Gastroesophageal sphincter (tissue), 4 donors: ENCODE measurements around the gene PYGB. TPM values are rescaled to one million over a fixed set of nuclear protein-coding genes. Genes with fewer than 3 reads are reported as not detected.

ENCODE experiments used
- ATAC-seq: fragments of 150-250 bp; one replicate; pipeline ENCODE4 v1.9.1; 2016; ENCODE audit warnings: mild to moderate bottlenecking, moderate library complexity
- H3K27ac ChIP-seq, 4 donors: fragments of 200-600 bp; sonication (generic) in 3 of 4; 1 replicate in 3 of 4; 2 replicates in 1 of 4; pipeline ENCODE4 v1.5.1; 2016 to 2019
- H3K27me3 ChIP-seq: fragments of 200-600 bp; sonication (generic); one replicate; pipeline ENCODE4 v1.5.1; 2019
- H3K36me3 ChIP-seq, 2 donors: fragments of 200-600 bp; sonication (generic); one replicate each; pipeline ENCODE4 v1.5.1; 2019; ENCODE audit warnings: control low read depth in 1 of 2
- H3K4me1 ChIP-seq, 3 donors: fragments of 200-600 bp; sonication (generic); 1 replicate in 2 of 3; 2 replicates in 1 of 3; pipeline ENCODE4 v1.5.1; 2016 to 2019; ENCODE audit warnings: control low read depth in 2 of 3
- H3K4me3 ChIP-seq, 2 donors: fragments of 200-600 bp; sonication (generic); one replicate each; pipeline ENCODE4 v1.5.1; 2019; ENCODE audit warnings: mild to moderate bottlenecking in 1 of 2, moderate library complexity in 1 of 2
- H3K9me3 ChIP-seq, 3 donors: fragments of 200-600 bp; sonication (generic); one replicate each; pipeline ENCODE4 v1.5.1; 2017 to 2019; ENCODE audit warnings: control low read depth in 2 of 3
- CTCF ChIP-seq, 4 experiments: fragments of 200-600 bp in 2 of 4; fragments of 450-650 bp in 2 of 4; sonication (generic) in 1 of 4; IDR thresholded peaks; one replicate each; pipeline ENCODE4 v1.5.1; 2017 to 2019; ENCODE audit warnings: antibody characterized with exemption in 4 of 4, mild to moderate bottlenecking in 2 of 4, moderate library complexity in 2 of 4
- EP300 ChIP-seq: sonication (generic); formaldehyde crosslinking; IDR thresholded peaks from one replicate; pipeline ENCODE4 v1.6.1; 2017; ENCODE audit warnings: antibody characterized with exemption, mild to moderate bottlenecking
- POLR2A ChIP-seq, 2 donors: fragments of 450-650 bp; IDR thresholded peaks; one replicate each; pipeline ENCODE4 v1.6.1; 2017; ENCODE audit warnings: antibody characterized with exemption in 2 of 2, mild to moderate bottlenecking in 2 of 2, moderate library complexity in 1 of 2
- POLR2AphosphoS5 ChIP-seq: sonication (generic); formaldehyde crosslinking; IDR thresholded peaks from one replicate; pipeline ENCODE4 v1.6.1; 2017; ENCODE audit warnings: antibody characterized with exemption
- WGBS, 2 donors: methylation state at CpG; one replicate each; pipeline ENCODE4 v1.1.5; 2018; ENCODE audit warnings: low coverage in 1 of 2; 5-methylcytosine and 5-hydroxymethylcytosine counted together
- total RNA-seq, 4 donors: library from RNA; depleted of rRNA; stranded (reverse); fragments of >200 nt; gene quantifications; one replicate each; pipeline ENCODE4 v1.1.0, GENCODE V29; 2016

PYGB gene
- total RNA-seq, 4 donors from 2014 or later, result 131 to 663 (median 337) TPM

GRCh38 chr20:25250508-25250907 lies 2.6 kb downstream of the PYGB start:
- H3K4me3 ChIP-seq, result peak overlapping the region; percentile 66 to 94
- no peak for ATAC-seq
- peaks cover 0 to 6% of the 10 kb centered on the region in 2 donors for H3K36me3 ChIP-seq
- no peaks in the 10 kb centered on the region for H3K9me3 ChIP-seq
- TF ChIP-seq POLR2AphosphoS5 (no peak), EP300 (no peak), CTCF (IDR thresholded peaks at IDR 0.05) (no peak), POLR2A (IDR thresholded peaks at IDR 0.05) (no peak)
- H3K4me1 ChIP-seq, result peaks cover 2 to 83% (median 47%) of the 10 kb centered on the region in 3 donors
- no peaks in the 10 kb centered on the region for H3K27me3 ChIP-seq
- peak overlapping the region; percentile 73 to 99 (median 96) for H3K27ac ChIP-seq
- WGBS, 2 donors, result 40 to 50% methylated on average over 3 of the region's 3 CpGs

- WGBS, 2 donors, result 79 to 85% methylated on average over 3 to 8 of the region's 9 CpGs
- peaks cover 6 to 88% (median 52%) of the 10 kb centered on the region in 3 donors for H3K4me1 ChIP-seq
- H3K9me3 ChIP-seq, result no peaks in the 10 kb centered on the region
- no peaks in the 10 kb centered on the region for H3K27me3 ChIP-seq
- H3K36me3 ChIP-seq, result peaks cover 0 to 6% of the 10 kb centered on the region in 2 donors
- H3K27ac ChIP-seq, result peak overlapping the region; percentile 73 to 99 (median 96)
- ATAC-seq, result no peak
- peak overlapping the region; percentile 66 to 94 for H3K4me3 ChIP-seq
- no peak for TF ChIP-seq EP300
- TF ChIP-seq CTCF (IDR thresholded peaks at IDR 0.05), result no peak
- TF ChIP-seq POLR2A (IDR thresholded peaks at IDR 0.05), result no peak
- TF ChIP-seq POLR2AphosphoS5, result no peak
Measured at GRCh38 chr20:25251019-25251418, 3.1 kb downstream of the PYGB start.

- ATAC-seq, result no peak
- Histone ChIP-seq H3K4me1 (peaks cover 6 to 91% (median 57%) of the 10 kb centered on the region in 3 donors), H3K36me3 (peaks cover 0 to 6% of the 10 kb centered on the region in 2 donors), H3K27me3 (no peaks in the 10 kb centered on the region), H3K4me3 (peak overlapping the region in 1 of 2 donors; percentile 6), H3K27ac (peak overlapping the region in 3 of 4 donors; percentile 96 to 99 (median 97)), H3K9me3 (no peaks in the 10 kb centered on the region)
- TF ChIP-seq CTCF (IDR thresholded peaks at IDR 0.05) (no peak), POLR2A (IDR thresholded peaks at IDR 0.05) (no peak), POLR2AphosphoS5 (peak; percentile 33), EP300 (no peak)
- WGBS, 2 donors, result 35 to 49% methylated on average over 3 to 4 of the region's 4 CpGs
Measured at GRCh38 chr20:25251558-25251957, 3.7 kb downstream of the PYGB start.

- TF ChIP-seq POLR2AphosphoS5 (no peak), CTCF (IDR thresholded peaks at IDR 0.05) (no peak), POLR2A (IDR thresholded peaks at IDR 0.05) (no peak), EP300 (no peak)
- Histone ChIP-seq H3K27me3 (no peaks in the 10 kb centered on the region), H3K36me3 (peaks cover 0 to 6% of the 10 kb centered on the region in 2 donors), H3K9me3 (no peaks in the 10 kb centered on the region), H3K27ac (peak overlapping the region in 3 of 4 donors; percentile 96 to 99 (median 97)), H3K4me1 (peaks cover 6 to 91% (median 54%) of the 10 kb centered on the region in 3 donors), H3K4me3 (peak overlapping the region in 1 of 2 donors; percentile 6)
- 60 to 68% methylated on average over 1 to 2 of the region's 6 CpGs for WGBS, 2 donors
- ATAC-seq, result no peak
Measured at GRCh38 chr20:25252230-25252651, 4.4 kb downstream of the PYGB start.
